Panc1 (cell line): ENCODE results near the gene PLEKHH2. TPM values are rescaled to one million over a fixed set of nuclear protein-coding genes. Genes with fewer than 3 reads are reported as not detected.
A peak's percentile ranks its signal among the peaks of the same experiment; 100 is the strongest.

ENCODE experiments used
- ATAC-seq: fragments of 200-7000 bp; cut with Tn5 transposase; 2 replicates; pipeline ENCODE4 v1.9.1; 2020; ENCODE audit warnings: mild to moderate bottlenecking, moderate library complexity
- Bru-seq: library from RNA; stranded (reverse); fragments of 400-500 nt; gene quantifications from one replicate; lab custom pipeline; 2021; lab: Mats Ljungman, UMichigan
- BruChase-seq, 2 experiments: library from RNA; stranded (reverse); fragments of 400-500 nt; gene quantifications; one replicate each; lab custom pipeline; 2021; lab: Mats Ljungman, UMichigan
- BruUV-seq: library from RNA; stranded (reverse); fragments of 400-500 nt; replicated peaks from 2 replicates; lab custom pipeline; 2021; lab: Mats Ljungman, UMichigan
- CTCF ChIA-PET: fragments of 300-600 bp; sonication (Branson Sonifier 250); formaldehyde crosslinking; loops from one replicate; lab custom pipeline; 2022; ENCODE audit warnings: antibody characterized with exemption; lab: Charles Lee
- POLR2A ChIA-PET: fragments of 300-600 bp; sonication (Branson Sonifier 250); formaldehyde crosslinking; loops from one replicate; lab custom pipeline; 2022; ENCODE audit warnings: antibody characterized with exemption; lab: Charles Lee
- DNase-seq: peaks from one replicate; pipeline ENCODE4 v3.0.0-alpha.2; 2010; ENCODE audit warnings: low read depth, low spot score
- H3K27ac ChIP-seq: 2 replicates; pipeline ENCODE4 v1.5.1; 2011; ENCODE audit warnings: mild to moderate bottlenecking, low read length, inconsistent platforms
- H3K27me3 ChIP-seq: fragments of 200-500 bp; sonication (Bioruptor generic); 2 replicates; pipeline ENCODE4 v1.6.0; 2014; ENCODE audit warnings: low read length, inconsistent platforms; ENCODE audit not compliant: control insufficient read depth, insufficient read depth
- H3K36me3 ChIP-seq: fragments of 200-500 bp; sonication (Bioruptor generic); 2 replicates; pipeline ENCODE4 v1.5.1; 2014; ENCODE audit warnings: inconsistent platforms, mild to moderate bottlenecking, low read length, moderate library complexity; ENCODE audit not compliant: control insufficient read depth, insufficient read depth
- H3K4me1 ChIP-seq: 2 replicates; pipeline ENCODE4 v1.5.1; 2011; ENCODE audit warnings: inconsistent platforms, mild to moderate bottlenecking, low read length, moderate library complexity; ENCODE audit not compliant: control insufficient read depth, insufficient read depth
- H3K4me3 ChIP-seq, 2 experiments: 2 replicates each; pipeline ENCODE4 v1.5.1; 2011 to 2012; ENCODE audit warnings: low read depth in 2 of 2, low read length in 2 of 2, mild to moderate bottlenecking in 2 of 2, inconsistent platforms in 1 of 2, moderate library complexity in 1 of 2
- H3K9me3 ChIP-seq: fragments of 200-500 bp; sonication (Bioruptor generic); 2 replicates; pipeline ENCODE4 v1.5.1; 2014; ENCODE audit warnings: low read depth, mild to moderate bottlenecking, inconsistent platforms, low read length, moderate library complexity; ENCODE audit not compliant: control insufficient read depth, insufficient read depth
- CTCF ChIP-seq: fragments of 450-650 bp; IDR thresholded peaks from 2 replicates; pipeline ENCODE4 v1.5.1; 2017; ENCODE audit warnings: mild to moderate bottlenecking
- POLR2AphosphoS5 ChIP-seq: IDR thresholded peaks from 2 replicates; pipeline ENCODE4 v1.6.1; 2012; ENCODE audit warnings: mild to moderate bottlenecking, low read depth, low read length, moderate library complexity
- SIN3A ChIP-seq: IDR thresholded peaks from 2 replicates; pipeline ENCODE4 v1.6.1; 2012; ENCODE audit warnings: low read depth, mild to moderate bottlenecking, low read length, moderate library complexity, borderline replicate concordance; ENCODE audit not compliant: insufficient read depth
- TCF7L2 ChIP-seq: IDR thresholded peaks from 2 replicates; pipeline ENCODE4 v1.6.1; 2011; ENCODE audit warnings: mild to moderate bottlenecking, low read depth, low read length, inconsistent platforms
- in situ Hi-C: cut with HindIII; loops from 2 replicates; pipeline ENCODE4 v1.10.0; 2016; ENCODE audit warnings: low sequenced_read_pairs, low pct_unique_long_range_greater_than_20kb
- intact Hi-C: fragments of 100-400 bp; cut with micrococcal nuclease; formaldehyde crosslinking; loops from one replicate; pipeline ENCODE4 v1.10.0; 2022; ENCODE audit not compliant: unreplicated experiment
- long read RNA-seq: library from polyadenylated mRNA; unstranded; transcript quantifications from one replicate; pipeline ENCODE4 v2.0.0, GENCODE V29; 2021; ENCODE audit not compliant: unreplicated experiment
- polyA plus RNA-seq: library from polyadenylated mRNA; unstranded; fragments of >200 nt; gene quantifications from one replicate; pipeline ENCODE4 v1.2.1, GENCODE V29; 2012; ENCODE audit warnings: missing spikeins; ENCODE audit not compliant: insufficient read length
- total RNA-seq: library from RNA; stranded (reverse); gene quantifications from one replicate; pipeline ENCODE4 v1.2.1, GENCODE V29; 2021; ENCODE audit not compliant: unreplicated experiment
- TF ChIP-seq, protein P1 (sequence below), 2 experiments: IDR thresholded peaks; 2 replicates each; pipeline ENCODE4 v1.6.1; 2011 to 2012; ENCODE audit warnings: low read depth in 2 of 2, control low read depth in 1 of 2, low read length in 1 of 2, mild to moderate bottlenecking in 1 of 2, moderate library complexity in 1 of 2; ENCODE audit not compliant: insufficient read depth in 1 of 2

PLEKHH2 gene
- total RNA-seq (15.0 TPM), Bru-seq, nascent RNA (percentile 71 among the genes with signal in this experiment), BruChase-seq, experiment 1, labeled RNA remaining after a 2-hour chase (percentile 66 among the genes with signal in this experiment), BruChase-seq, experiment 2, labeled RNA remaining after a 6-hour chase (percentile 71 among the genes with signal in this experiment)
- 7.9 TPM for polyA plus RNA-seq
- long read RNA-seq, partial matches to known transcripts, result 4 of 8 reads
- long read RNA-seq, other reads (novel, unspliced or antisense), result 4 of 8 reads

GRCh38 chr2:43637030-43637803 lies at the start of gene PLEKHH2:
TSS of gene PLEKHH2 (plus strand) at chr2:43637260. CDS start at chr2:43644674, 7,414 bp downstream.
- Histone ChIP-seq H3K27ac (peak within 1 kb of the TSS; percentile 82), H3K27me3 (no peaks in the 10 kb centered on the region), H3K36me3 (no peaks in the 10 kb centered on the region), H3K9me3 (no peaks in the 10 kb centered on the region; the same call in 1 of the 2 replicates), H3K4me3 (peak within 1 kb of the TSS; percentile 67 to 73), H3K4me1 (peaks cover 19% of the 10 kb centered on the region)
- TF ChIP-seq TCF7L2, result no peak
- TF ChIP-seq POLR2AphosphoS5, result peak; percentile 21; the same call in 1 of the 2 replicates
- TF ChIP-seq SIN3A, result 0 out of 2 replicates have a peak, but pooled peaks have one; percentile 29
- POLR2A ChIA-PET, result interaction anchor here (0.6 to 1.0 kb wide), 2 partner anchors 11 to 71 kb away, joined by 4 read pairs; no protein-coding TSS in a partner anchor
- ATAC-seq (peak; percentile 96), DNase-seq (no peak)
- CTCF ChIA-PET, result interaction anchor here (0.5 to 0.6 kb wide), 2 partner anchors 214 to 408 kb away, joined by 3 read pairs; no protein-coding TSS in a partner anchor
- intact Hi-C loops (no loop called here), in situ Hi-C loops (no loop called here)
- no TSS peak for BruUV-seq

GRCh38 chr2:43592443-43592842 lies 44.6 kb upstream of the PLEKHH2 start:
- in situ Hi-C loops, result no loop called here

More at GRCh38 chr2:43592443-43592842, 44.6 kb upstream of the PLEKHH2 start:
- no peak for DNase-seq
- Histone ChIP-seq H3K9me3 (no peaks in the 10 kb centered on the region), H3K36me3 (peaks cover 23% of the 10 kb centered on the region), H3K4me3 (no peak overlapping the region), H3K4me1 (peaks cover 8% of the 10 kb centered on the region), H3K27me3 (no peaks in the 10 kb centered on the region), H3K27ac (no peak overlapping the region)
- no peak for ATAC-seq
- ChIA-PET CTCF (no interaction called here), POLR2A (no interaction called here)
- intact Hi-C loops, result no loop called here
- TF ChIP-seq SIN3A (no peak), CTCF (no peak), POLR2AphosphoS5 (no peak), TCF7L2 (no peak)
- TF ChIP-seq, protein P1, sequence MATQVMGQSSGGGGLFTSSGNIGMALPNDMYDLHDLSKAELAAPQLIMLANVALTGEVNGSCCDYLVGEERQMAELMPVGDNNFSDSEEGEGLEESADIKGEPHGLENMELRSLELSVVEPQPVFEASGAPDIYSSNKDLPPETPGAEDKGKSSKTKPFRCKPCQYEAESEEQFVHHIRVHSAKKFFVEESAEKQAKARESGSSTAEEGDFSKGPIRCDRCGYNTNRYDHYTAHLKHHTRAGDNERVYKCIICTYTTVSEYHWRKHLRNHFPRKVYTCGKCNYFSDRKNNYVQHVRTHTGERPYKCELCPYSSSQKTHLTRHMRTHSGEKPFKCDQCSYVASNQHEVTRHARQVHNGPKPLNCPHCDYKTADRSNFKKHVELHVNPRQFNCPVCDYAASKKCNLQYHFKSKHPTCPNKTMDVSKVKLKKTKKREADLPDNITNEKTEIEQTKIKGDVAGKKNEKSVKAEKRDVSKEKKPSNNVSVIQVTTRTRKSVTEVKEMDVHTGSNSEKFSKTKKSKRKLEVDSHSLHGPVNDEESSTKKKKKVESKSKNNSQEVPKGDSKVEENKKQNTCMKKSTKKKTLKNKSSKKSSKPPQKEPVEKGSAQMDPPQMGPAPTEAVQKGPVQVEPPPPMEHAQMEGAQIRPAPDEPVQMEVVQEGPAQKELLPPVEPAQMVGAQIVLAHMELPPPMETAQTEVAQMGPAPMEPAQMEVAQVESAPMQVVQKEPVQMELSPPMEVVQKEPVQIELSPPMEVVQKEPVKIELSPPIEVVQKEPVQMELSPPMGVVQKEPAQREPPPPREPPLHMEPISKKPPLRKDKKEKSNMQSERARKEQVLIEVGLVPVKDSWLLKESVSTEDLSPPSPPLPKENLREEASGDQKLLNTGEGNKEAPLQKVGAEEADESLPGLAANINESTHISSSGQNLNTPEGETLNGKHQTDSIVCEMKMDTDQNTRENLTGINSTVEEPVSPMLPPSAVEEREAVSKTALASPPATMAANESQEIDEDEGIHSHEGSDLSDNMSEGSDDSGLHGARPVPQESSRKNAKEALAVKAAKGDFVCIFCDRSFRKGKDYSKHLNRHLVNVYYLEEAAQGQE (IDR thresholded peaks at IDR 0.05; ENCODE audit: insufficient read depth in 1 of 2, low read depth in 2 of 2, low read length in 1 of 2), result no peak
- BruUV-seq, result no TSS peak
